Stimulated activated CD8-positive, alpha-beta memory T cell treated with anti-CD3 and anti-CD28 coated beads, Interleukin-4, amount 100 ng/mL, for 48 hours (primary cell): Measurements from ENCODE around the gene TRERF1.
"Not testable (repeated sequence)": the region's sequence is repeated elsewhere in the genome, so short reads cannot be mapped to it uniquely, and the experiment has no call there.

Experiments
- DNase-seq: peaks from one replicate; pipeline ENCODE4 v3.0.0-alpha.2; 2020

TRERF1 gene

GRCh38 chr6:42332916-42333315 lies 118.8 kb downstream of the TRERF1 start:
- DNase-seq, result no peak

- no peak for DNase-seq
Measured at GRCh38 chr6:42331019-42331418, 120.7 kb downstream of the TRERF1 start.

DNA sequence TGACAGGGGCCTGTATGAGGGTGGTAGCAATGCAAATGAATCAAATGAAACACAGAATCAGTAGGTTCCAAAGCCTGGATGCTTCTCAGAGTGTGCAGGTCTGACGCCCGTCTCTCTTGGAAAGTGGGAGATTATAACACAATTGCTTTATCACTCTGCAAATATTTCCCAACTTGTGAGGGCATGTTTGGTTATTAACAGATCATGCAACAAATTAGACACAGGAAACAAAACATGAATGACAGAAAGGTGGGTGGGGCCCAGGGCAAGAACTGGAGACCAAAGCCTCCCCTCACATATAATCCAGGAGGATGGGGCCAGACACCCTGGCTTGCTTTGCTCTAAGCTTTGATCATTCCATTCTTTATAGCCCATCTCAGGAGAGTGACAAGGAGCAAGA lies 125.5 kb downstream of the TRERF1 start:
- DNase-seq, result no peak

DNA sequence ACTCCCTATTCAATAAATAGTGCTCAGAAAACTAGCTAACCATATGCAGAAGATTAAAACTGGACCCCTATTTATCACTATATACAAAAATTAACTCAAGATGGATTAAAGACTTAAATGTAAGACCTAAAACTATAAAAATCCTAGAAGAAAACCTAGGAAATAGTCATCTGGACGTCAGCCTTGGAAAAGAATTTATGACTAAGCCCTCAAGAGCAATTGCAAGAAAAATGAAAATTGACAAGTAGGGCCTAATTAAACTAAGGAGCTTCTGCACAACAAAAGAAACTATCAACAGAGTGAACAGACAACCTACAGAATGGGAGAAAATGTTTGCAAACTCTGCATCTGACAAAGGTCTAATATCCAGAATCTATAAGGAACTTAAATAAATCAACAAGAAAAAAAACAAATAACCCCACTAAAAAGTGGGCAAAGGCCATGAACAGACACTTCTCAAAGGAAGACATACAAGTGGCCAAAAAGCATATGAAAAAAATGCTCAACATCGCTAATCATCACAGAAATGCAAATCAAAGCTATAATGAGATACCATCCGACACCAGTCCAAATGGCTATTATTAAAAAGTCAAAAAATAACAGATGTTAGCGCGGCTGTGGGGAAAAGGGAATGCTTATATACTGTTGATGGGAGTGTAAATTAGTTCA lies 126.9 kb downstream of the TRERF1 start:
- not testable (repeated sequence) for DNase-seq

DNA sequence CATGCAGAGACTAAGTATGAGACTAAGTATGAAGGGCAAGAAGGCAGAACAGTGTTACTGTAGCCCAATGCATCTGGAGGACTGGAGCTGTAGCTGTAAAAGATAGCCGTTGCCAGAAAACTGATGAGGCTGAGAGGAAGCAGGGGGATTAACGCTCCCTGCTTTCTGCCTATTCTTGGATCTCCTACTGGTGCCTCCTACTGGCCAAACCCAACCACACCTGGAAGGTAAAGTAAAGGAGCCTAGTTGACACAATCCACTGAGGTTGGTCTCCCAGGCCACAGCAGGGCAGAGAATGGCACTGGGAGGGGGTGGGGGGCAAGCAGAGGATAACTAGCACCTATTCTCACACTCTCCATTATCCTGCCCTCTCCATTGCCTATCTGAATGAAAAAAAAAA lies 129.1 kb downstream of the TRERF1 start:
- DNase-seq, result no peak

GRCh38 chr6:42321976-42322375 lies 129.8 kb downstream of the TRERF1 start:
- no peak for DNase-seq

DNA sequence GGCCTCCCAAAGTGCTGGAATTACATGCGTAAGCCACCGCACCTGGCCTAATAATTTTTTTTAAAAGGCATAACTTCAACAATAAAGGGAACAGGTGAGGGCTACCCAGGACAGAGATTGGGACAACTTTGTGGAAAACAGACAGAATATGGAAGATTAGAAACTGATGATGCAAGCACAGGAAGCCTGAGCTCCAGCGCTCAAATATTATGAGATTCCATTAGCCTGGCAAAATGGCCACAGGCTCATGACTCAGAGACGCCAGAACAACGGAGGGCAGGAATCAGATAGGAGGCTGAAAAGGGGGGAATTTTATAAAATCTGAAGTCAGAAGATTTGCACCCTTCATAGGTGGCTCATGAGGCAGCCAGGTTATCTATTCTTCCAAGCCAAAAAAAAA lies 131.0 kb downstream of the TRERF1 start:
- no peak for DNase-seq

DNA sequence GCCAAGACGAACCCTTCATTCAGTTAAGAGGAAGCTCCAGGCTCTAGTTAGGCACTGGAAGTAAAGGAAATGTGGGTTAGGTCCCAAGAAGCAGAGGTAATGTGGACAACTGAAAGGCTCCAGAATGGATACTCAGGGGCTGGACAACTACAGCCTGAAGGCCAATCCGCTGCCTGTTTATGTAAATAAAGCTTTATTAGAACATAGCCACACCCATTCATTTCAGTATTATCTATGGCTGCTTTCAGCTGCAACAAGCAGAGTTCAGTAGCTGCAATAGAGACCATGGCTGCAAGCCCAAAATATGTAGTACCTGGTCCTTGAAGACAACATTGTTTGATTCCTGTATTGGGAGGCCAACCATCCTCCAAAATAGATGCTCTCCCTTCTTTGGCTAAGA lies 133.2 kb downstream of the TRERF1 start:
- DNase-seq, result no peak

DNA sequence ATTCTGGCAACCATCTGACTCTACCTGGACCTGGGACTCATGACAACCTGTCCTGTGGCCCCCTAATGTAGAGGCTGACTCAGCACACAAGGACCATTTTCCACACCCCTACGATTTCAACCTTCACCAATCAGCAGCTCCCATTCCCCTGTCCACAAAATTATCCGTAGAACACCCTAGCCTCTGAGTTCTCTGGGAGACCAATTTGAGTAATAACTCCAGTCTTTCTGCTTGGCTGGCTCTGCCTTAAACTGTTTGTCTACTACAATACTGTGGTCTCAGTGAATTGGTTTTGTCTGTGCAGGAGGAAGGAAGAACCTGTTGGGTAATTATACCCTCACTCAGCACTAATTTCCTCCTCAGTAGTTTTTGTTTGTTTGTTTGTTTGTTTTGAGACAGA lies 134.7 kb downstream of the TRERF1 start:
- no peak for DNase-seq

DNA sequence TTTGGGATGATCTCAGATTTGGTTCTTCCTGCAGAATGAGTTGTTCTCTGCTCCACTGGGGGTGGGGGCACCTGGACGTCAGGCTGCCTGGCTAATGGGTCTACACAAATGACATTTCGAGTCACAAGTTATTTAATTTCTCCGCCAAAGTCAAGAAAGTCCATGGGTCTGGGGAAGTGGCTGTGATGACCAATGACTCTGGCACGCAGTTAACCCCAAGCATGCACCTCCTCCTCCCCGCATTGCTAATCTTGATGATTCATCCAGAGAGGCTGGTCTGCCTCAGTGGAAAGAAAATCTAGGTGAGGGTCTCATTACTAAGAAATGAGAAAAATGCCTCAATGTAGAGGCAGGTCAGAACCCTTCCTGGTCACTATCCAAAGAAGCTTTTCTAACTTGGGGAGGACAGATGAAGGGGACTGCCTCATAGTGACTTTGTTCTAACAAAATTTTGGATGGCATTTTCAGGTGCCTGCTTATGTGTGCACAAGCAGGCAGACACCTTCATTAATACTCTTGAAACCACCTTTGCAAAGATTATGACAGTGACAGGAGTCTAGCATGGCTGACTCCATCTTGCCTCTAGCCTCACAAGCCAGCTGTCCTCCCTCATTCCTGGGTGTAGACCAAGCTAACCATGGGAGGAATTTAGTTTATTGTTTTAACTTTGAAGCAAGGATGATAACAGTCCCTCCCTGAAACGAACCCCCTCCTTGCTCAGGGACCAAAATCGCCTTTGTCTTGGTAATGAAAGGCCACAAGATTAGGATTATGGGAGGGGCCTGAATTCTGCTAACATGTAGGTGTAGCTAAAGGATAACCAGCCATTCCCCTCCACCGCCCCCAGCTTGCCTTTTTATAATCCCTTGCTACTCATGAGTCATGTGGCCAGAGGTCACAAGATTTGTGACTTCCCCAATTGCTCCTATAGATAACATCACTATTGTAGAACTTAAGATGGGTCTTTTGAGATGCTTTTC lies 135.4 kb downstream of the TRERF1 start:
- peak; percentile 54 for DNase-seq

DNA sequence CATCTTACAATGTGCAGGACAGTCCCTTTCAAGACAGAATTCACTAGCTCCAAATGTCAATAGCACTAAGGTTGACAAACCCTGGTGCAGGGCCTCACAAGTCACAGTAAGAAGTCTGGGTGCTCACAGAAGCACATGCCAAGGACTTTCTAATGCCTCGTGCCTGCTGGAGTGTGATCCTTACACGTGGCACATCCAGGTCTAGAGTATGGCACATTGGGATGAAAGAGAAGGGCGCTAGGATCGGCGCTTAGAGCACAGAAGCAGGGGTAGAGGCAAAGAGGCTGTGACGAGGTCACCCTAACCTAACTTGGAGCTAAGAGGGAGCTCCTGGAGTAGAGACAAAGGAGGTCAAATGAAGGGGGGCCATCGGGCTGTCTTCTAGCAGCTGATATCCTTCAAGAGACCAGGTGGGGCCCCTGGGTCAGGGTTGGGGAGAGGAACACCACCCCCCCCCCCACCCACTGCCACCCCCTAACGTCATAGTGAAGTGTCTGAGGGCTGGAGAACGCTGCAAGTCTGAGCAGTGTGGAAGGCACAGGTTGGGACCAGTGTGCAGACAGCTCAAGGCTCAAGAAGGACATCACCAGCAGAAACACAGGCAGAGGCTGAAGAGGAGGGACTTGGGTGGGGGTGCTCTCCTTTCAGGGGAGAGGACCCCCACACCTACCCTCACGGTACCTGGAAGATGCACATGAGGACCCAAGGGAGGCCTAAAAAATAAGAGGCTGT lies 136.3 kb downstream of the TRERF1 start:
- no peak for DNase-seq

DNA sequence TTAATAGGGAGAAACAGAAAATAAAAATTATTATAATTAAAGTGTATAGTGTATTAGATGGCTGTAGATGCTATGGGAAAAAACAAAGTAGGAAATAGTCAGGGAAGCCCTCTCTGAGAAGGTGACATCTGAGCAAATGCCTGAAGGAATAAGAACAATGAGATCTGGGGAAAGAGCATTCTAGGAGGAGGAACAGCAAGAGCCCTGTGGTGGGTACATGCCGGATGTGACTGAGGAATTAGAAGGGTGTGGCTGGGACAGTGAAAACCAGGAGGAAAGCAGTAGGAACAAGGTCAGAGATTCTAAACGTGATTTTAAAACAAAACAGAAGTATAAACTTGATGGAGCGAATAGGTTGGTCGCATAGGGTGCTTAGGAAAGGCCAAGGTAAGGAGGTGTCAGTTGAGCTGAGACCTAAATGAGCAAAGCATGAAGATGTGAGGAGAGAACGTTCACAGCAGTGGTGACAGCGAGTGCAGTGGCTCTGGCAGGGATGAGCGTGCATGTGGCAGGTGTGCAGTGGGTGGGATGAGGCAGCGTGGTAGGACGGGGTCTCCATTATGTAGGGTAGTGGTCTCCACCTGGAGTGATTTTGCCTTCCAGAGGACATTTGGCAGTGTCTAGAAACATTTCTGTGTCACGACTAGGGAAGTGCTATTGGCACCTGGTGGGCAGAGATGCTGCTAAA lies 137.0 kb downstream of the TRERF1 start:
- no peak for DNase-seq

DNA sequence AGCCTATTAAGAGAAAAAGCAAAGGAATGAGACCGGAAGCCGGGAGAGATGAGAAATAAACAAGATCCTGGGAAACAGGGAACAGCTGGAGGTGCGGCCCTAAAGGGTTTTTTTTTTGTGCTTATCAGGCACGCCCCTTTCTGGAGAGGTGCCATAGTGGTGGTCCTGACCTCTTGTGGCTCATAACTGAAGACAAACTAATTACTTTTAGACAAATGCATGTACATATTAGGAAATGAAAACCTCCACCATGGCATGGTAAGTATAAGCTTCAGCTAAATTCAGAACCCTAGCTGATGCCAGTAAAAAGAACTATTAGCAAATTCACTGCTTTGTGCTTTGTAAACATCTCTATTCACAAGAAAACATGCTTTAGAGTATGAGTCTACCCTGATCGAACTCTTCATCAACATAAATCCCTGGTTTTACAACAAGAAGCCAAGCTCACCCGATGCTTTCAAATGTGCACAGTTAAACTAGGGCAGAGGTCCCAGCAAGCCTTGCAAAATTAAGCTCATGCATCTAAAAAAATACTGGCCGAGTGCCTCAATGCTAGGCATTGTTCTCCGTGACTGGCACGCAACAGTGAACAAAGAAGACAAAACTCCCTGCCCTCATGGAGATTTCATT lies 137.7 kb downstream of the TRERF1 start:
- DNase-seq, result no peak

- no peak for DNase-seq
Measured at GRCh38 chr6:42313038-42313437, 138.7 kb downstream of the TRERF1 start.

GRCh38 chr6:42307141-42307470 lies 144.6 kb downstream of the TRERF1 start:
- no peak for DNase-seq

DNA sequence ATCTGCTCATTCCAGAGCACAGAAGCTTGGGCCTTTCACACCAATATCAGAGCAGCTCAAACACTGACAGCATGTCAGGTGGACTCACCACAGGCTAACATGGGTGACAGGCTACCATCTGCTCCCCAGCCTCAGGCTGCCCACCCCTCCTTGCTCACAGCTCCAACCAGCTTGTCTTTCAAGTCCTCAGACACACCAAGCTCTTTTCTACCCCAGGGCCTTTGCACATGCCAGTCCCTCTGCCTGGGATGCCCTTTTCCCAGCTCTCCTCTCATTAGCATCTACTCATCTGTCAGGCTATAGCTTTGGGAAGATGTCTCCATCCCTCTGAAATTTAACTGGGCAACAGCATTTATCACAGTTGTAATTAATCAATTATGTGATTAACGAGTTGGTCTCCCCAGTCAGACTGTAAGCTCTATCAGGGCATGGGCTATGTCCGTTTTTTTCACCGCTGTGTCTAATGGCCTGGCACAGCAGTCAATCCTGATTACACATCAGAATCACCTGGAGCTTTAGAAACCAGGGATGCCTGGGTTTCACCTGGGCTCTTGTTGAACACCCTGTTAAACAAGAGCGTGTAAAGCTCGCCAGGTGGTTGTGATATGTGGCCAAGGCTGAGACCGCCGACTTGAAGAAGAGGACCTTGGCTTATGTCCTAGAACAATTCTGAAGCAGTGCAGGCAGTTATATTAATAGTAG lies 145.1 kb downstream of the TRERF1 start:
- DNase-seq, result no peak

DNA sequence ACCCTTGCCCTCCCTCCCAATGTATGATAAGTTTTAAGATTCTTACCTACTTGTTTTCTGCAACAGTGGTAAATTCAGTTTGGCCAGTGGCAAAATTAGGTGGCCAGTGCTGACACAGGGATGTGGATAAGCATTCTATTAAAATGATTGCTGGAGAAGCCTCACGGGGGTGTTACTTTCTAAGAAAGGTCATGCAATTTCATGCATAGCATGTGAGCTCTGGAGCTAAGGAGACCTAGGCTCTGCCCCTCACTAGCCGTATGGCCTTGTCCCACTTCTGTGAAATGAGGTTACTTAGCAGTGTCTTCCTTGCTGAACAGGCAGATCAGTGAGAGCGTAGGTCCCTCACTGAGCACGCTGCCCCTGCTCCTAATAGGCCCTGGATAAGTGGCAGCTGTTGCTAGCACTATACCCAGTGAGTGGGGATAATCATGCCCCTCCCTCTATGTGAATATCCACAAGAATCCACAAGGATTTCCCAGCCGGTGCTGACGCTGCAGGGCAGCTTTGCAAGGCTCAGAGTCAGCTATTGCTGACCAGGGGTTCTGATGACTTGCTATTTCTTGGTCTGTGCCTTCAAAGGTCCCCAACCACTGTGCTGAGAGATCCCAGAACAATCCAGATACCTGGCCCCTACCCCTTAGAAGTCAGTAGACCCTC lies 147.5 kb downstream of the TRERF1 start:
- DNase-seq, result no peak

DNA sequence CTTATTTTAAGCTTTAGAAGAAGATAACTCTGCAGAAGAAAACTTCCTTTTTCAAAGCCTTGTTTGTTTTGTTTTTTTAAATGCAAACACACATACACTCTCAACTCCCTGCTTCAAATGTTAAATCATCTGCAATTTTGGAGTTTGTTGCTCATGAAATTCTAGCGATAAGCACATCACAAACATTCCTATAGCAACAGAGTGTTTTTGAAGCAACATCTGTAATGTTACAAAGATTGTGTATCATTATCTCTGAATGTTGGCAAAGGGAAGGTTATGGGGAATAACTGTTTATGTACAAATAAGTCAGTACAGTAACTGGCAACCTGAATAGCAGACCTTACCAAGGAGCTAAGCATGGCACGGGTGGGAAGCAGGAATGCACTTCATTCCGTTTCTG lies 149.3 kb downstream of the TRERF1 start:
- DNase-seq, result no peak

DNA sequence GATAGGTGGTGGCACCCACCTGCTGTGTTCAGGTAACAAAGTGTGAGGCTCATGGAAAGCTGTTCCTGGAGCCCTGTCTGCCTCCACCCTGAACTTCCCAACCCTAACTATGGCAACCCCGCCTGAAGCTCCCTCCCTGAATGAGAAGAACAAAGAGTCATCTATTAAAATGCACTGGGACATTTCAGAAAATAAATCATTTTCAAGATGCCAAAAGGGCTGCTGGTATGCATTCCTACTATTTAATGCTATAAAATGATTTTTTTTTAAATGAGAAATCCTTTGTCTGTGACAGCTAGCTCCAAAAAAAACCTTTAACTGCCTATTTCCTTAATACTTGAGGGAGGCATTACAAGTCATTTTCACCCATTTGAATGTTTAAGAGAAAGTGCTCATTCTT lies 149.7 kb downstream of the TRERF1 start:
- DNase-seq, result no peak

DNA sequence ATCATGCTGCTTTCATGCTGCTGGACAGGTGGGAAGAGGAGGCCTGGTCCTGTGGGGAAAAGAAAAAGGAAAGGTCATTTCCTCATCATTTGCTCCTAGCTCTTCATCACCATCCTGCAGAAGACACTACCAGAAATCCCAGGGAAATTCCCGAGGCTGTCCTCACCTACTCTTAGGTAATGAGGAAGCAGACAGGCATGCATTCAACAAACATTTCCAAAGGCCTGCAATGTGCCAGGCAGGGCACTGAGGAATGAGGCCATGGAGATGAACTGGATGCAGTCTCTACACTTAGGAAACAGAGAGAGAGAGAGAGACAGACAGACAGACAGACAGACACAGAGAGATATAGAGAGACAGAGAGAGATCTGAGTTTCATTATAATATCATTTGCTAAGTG lies 151.0 kb downstream of the TRERF1 start:
- no peak for DNase-seq

- DNase-seq, result no peak
Measured at GRCh38 chr6:42300185-42300584, 151.5 kb downstream of the TRERF1 start.
